Osteocyte (in vitro differentiated cells): ENCODE results near the gene C22orf23. TPM values are rescaled to one million over a fixed set of nuclear protein-coding genes. Genes with fewer than 3 reads are reported as not detected.

Experiments
- DNase-seq: peaks from one replicate; pipeline ENCODE4 v3.0.0; 2021; ENCODE audit warnings: mixed read lengths; ENCODE audit not compliant: unreplicated experiment; ENCODE audit errors: extremely low spot score
- H3K27ac Mint-ChIP-seq: one replicate; pipeline ENCODE4 v1.8.0; 2021; ENCODE audit warnings: mild to moderate bottlenecking, mixed read lengths; ENCODE audit not compliant: unreplicated experiment
- H3K27me3 Mint-ChIP-seq: one replicate; pipeline ENCODE4 v1.8.0; 2021; ENCODE audit warnings: mixed read lengths; ENCODE audit not compliant: unreplicated experiment
- H3K36me3 Mint-ChIP-seq: one replicate; pipeline ENCODE4 v1.8.0; 2021; ENCODE audit warnings: mixed read lengths; ENCODE audit not compliant: unreplicated experiment
- H3K4me1 Mint-ChIP-seq: one replicate; pipeline ENCODE4 v1.8.0; 2021; ENCODE audit warnings: mixed read lengths; ENCODE audit not compliant: unreplicated experiment
- H3K4me3 Mint-ChIP-seq: one replicate; pipeline ENCODE4 v1.8.0; 2021; ENCODE audit warnings: mild to moderate bottlenecking, moderate library complexity, mixed read lengths; ENCODE audit not compliant: unreplicated experiment
- H3K9me3 Mint-ChIP-seq: one replicate; pipeline ENCODE4 v1.8.0; 2021; ENCODE audit warnings: mixed read lengths; ENCODE audit not compliant: unreplicated experiment
- CTCF ChIP-seq: fragments of 200-600 bp; sonication (generic); IDR thresholded peaks from 2 replicates; pipeline ENCODE4 v1.5.0; 2021; ENCODE audit warnings: antibody characterized with exemption, mild to moderate bottlenecking, moderate library complexity
- total RNA-seq: library from RNA; stranded (reverse); gene quantifications from 2 replicates; pipeline ENCODE4 v1.2.1, GENCODE V29; 2021

Gene C22orf23
- total RNA-seq, 1 donor from 2014 or later: not detected

- no peak for TF ChIP-seq CTCF
- H3K4me3 Mint-ChIP-seq: no peak overlapping the region
- peaks cover 52% of the 10 kb centered on the region for H3K4me1 Mint-ChIP-seq
- H3K27ac Mint-ChIP-seq: peak overlapping the region; percentile 93
- no peaks in the 10 kb centered on the region for H3K9me3 Mint-ChIP-seq
- no peaks in the 10 kb centered on the region for H3K27me3 Mint-ChIP-seq
- DNase-seq: no peak
- H3K36me3 Mint-ChIP-seq: peaks cover 4% of the 10 kb centered on the region
Measured at GRCh38 chr22:37911697-37912096, 41.7 kb downstream of the C22orf23 start.

GRCh38 chr22:37910890-37911672 lies 42.3 kb downstream of the C22orf23 start:
- H3K9me3 Mint-ChIP-seq: no peaks in the 10 kb centered on the region
- peak overlapping the region; percentile 47 for H3K4me3 Mint-ChIP-seq
- peak overlapping the region; percentile 93 for H3K27ac Mint-ChIP-seq
- H3K4me1 Mint-ChIP-seq: peaks cover 52% of the 10 kb centered on the region
- DNase-seq: no peak
- no peak for TF ChIP-seq CTCF
- H3K36me3 Mint-ChIP-seq: no peaks in the 10 kb centered on the region
- H3K27me3 Mint-ChIP-seq: no peaks in the 10 kb centered on the region

- H3K27ac Mint-ChIP-seq: peak overlapping the region; percentile 93
- peak overlapping the region; percentile 17 for H3K4me3 Mint-ChIP-seq
- H3K9me3 Mint-ChIP-seq: no peaks in the 10 kb centered on the region
- H3K4me1 Mint-ChIP-seq: peaks cover 62% of the 10 kb centered on the region
- no peak for DNase-seq
- no peak for TF ChIP-seq CTCF
- no peaks in the 10 kb centered on the region for H3K36me3 Mint-ChIP-seq
- H3K27me3 Mint-ChIP-seq: no peaks in the 10 kb centered on the region
Measured at GRCh38 chr22:37909766-37910165, 43.6 kb downstream of the C22orf23 start.

- Mint-ChIP-seq H3K4me3 (peak overlapping the region; percentile 80), H3K27me3 (no peaks in the 10 kb centered on the region), H3K27ac (peak overlapping the region; percentile 83), H3K4me1 (peaks cover 61% of the 10 kb centered on the region), H3K9me3 (no peaks in the 10 kb centered on the region), H3K36me3 (no peaks in the 10 kb centered on the region)
- no peak for DNase-seq
- no peak for TF ChIP-seq CTCF
Measured at GRCh38 chr22:37907036-37907954, 46.1 kb downstream of the C22orf23 start.
